Natural killer cell (primary cell): ENCODE measurements around the gene KLK4. TPM values are rescaled to one million over a fixed set of nuclear protein-coding genes. Genes with fewer than 3 reads are reported as not detected.
"Not testable (repeated sequence)": the region's sequence is repeated elsewhere in the genome, so short reads cannot be mapped to it uniquely, and the experiment has no call there.

Source experiments
- ATAC-seq, 3 donors: fragments of 150-1000 bp in 2 of 3; fragments of 200-7000 bp in 1 of 3; cut with Tn5 transposase; 1 replicate in 1 of 3; 2 replicates in 2 of 3; pipeline ENCODE4 v1.10.0; 2021; ENCODE audit warnings: mild to moderate bottlenecking in 2 of 3, moderate library complexity in 2 of 3
- DNase-seq, 2 donors: peaks; one replicate each; pipeline versions ENCODE4 v3.0.0 to v3.0.0-alpha.2; 2013 to 2021; ENCODE audit warnings: mixed read lengths in 1 of 2
- H3K27ac ChIP-seq: one replicate; pipeline ENCODE4 v1.5.1; 2013; ENCODE audit warnings: mild to moderate bottlenecking, low read length
- H3K27me3 ChIP-seq: one replicate; pipeline ENCODE4 v1.6.1; 2013; ENCODE audit warnings: low read length; ENCODE audit not compliant: control insufficient read depth, insufficient read depth
- H3K36me3 ChIP-seq: one replicate; pipeline ENCODE4 v1.6.1; 2013; ENCODE audit warnings: low read length; ENCODE audit not compliant: control insufficient read depth, insufficient read depth
- H3K4me1 ChIP-seq: one replicate; pipeline ENCODE4 v1.6.1; 2013; ENCODE audit warnings: low read length; ENCODE audit not compliant: control insufficient read depth, insufficient read depth
- H3K4me3 ChIP-seq: one replicate; pipeline ENCODE4 v1.5.1; 2013; ENCODE audit warnings: low read length
- H3K9me3 ChIP-seq: one replicate; pipeline ENCODE4 v1.6.1; 2013; ENCODE audit warnings: low read length; ENCODE audit not compliant: control insufficient read depth, insufficient read depth
- H3K27ac Mint-ChIP-seq, 2 donors: one replicate each; pipeline ENCODE4 v1.8.0; 2022; ENCODE audit warnings: mild to moderate bottlenecking in 2 of 2, mixed read lengths in 2 of 2, moderate library complexity in 1 of 2
- H3K27me3 Mint-ChIP-seq, 2 donors: one replicate each; pipeline ENCODE4 v1.8.0; 2022; ENCODE audit warnings: low read depth in 2 of 2, mixed read lengths in 2 of 2
- H3K36me3 Mint-ChIP-seq: one replicate; pipeline ENCODE4 v1.8.0; 2022; ENCODE audit warnings: mixed read lengths
- H3K4me1 Mint-ChIP-seq, 2 donors: one replicate each; pipeline ENCODE4 v1.8.0; 2022; ENCODE audit warnings: mixed read lengths in 2 of 2
- H3K4me3 Mint-ChIP-seq: one replicate; pipeline ENCODE4 v1.8.0; 2022; ENCODE audit warnings: mild to moderate bottlenecking, moderate library complexity, mixed read lengths
- H3K9me3 Mint-ChIP-seq, 2 donors: one replicate each; pipeline ENCODE4 v1.8.0; 2022; ENCODE audit warnings: mixed read lengths in 2 of 2
- WGBS: methylation state at CpG from one replicate; pipeline ENCODE4 v1.1.7; 2013; ENCODE audit warnings: missing lambda C conversion rate; ENCODE audit not compliant: insufficient coverage; 5-methylcytosine and 5-hydroxymethylcytosine counted together
- intact Hi-C: fragments of 100-400 bp; cut with micrococcal nuclease; formaldehyde crosslinking; loops from one replicate; pipeline ENCODE4 v1.14.2; 2022
- total RNA-seq, 4 donors: library from RNA; stranded (reverse); fragments of 120-200 nt in 1 of 4; gene quantifications; one replicate each; pipeline versions ENCODE4 v1.2.3 to v1.2.4, GENCODE V29; 2013 to 2022
- TF ChIP-seq, protein P1 (sequence below): fragments of 200-600 bp; IDR thresholded peaks from one replicate; pipeline ENCODE4 v1.8.0; 2022; ENCODE audit warnings: antibody characterized with exemption

KLK4 gene
- total RNA-seq, 3 donors from 2014 or later (not counting 1 experiment from before 2014, with no cell fraction given): not detected

DNA sequence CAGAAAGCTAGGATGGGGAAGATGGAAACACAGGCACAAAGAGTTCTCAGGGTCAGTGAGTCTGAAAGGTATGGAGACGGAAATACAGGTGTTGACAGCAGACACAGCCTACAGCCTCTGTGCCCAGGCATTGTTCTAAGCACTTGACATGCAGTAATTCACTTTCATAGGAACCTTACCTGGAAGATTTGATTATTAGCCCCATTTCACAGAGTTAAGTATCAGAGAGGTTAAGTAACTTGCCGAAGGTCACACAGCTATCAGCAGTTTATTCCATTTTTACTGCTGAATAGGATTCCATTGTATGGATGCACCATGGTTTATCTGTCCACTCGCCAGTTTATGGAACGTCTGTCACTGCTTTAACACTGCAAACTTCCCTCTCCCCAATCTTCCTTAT lies 13.2 kb downstream of the KLK4 start:
- no peaks in the 10 kb centered on the region for H3K9me3 Mint-ChIP-seq
- H3K4me1 Mint-ChIP-seq: no peaks in the 10 kb centered on the region

DNA sequence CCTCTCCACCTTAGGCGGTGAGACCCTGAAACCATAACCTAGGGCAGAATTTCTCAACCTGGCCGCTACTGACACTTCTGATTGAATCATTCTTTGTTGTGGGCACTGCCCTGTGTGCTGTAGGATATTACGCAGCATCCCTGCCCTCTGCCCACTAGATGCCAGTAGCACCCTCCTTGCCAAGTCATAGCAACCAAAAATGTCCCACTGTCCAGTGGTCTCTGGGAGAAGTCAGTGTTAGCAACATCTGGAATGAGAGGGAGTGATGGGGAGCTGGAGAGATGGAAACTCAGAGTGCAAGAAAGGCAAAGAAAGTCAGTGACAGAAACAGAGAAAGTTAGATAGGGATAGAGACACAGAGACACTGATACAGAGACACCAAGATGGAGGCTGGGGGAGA lies 13.6 kb downstream of the KLK4 start:
- 87% methylated on average over 3 of the region's 3 CpGs for WGBS
- Histone ChIP-seq H3K27ac (peak overlapping the region; percentile 68), H3K27me3 (no peaks in the 10 kb centered on the region), H3K4me1 (peaks cover 3% of the 10 kb centered on the region), H3K9me3 (peaks cover 8% of the 10 kb centered on the region), H3K4me3 (no peak overlapping the region), H3K36me3 (no peaks in the 10 kb centered on the region)
- H3K36me3 Mint-ChIP-seq: no peaks in the 10 kb centered on the region
- DNase-seq (no peak), ATAC-seq (no peak)
- TF ChIP-seq, protein P1, sequence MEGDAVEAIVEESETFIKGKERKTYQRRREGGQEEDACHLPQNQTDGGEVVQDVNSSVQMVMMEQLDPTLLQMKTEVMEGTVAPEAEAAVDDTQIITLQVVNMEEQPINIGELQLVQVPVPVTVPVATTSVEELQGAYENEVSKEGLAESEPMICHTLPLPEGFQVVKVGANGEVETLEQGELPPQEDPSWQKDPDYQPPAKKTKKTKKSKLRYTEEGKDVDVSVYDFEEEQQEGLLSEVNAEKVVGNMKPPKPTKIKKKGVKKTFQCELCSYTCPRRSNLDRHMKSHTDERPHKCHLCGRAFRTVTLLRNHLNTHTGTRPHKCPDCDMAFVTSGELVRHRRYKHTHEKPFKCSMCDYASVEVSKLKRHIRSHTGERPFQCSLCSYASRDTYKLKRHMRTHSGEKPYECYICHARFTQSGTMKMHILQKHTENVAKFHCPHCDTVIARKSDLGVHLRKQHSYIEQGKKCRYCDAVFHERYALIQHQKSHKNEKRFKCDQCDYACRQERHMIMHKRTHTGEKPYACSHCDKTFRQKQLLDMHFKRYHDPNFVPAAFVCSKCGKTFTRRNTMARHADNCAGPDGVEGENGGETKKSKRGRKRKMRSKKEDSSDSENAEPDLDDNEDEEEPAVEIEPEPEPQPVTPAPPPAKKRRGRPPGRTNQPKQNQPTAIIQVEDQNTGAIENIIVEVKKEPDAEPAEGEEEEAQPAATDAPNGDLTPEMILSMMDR: no peak
- no peak overlapping the region for H3K27ac Mint-ChIP-seq
- H3K27me3 Mint-ChIP-seq: peaks cover 0 to 2% of the 10 kb centered on the region in 2 donors
- no peak overlapping the region for H3K4me3 Mint-ChIP-seq
- H3K4me1 Mint-ChIP-seq: no peaks in the 10 kb centered on the region
- intact Hi-C loops: no loop called here
- H3K9me3 Mint-ChIP-seq: no peaks in the 10 kb centered on the region

More for the DNA sequence above, 13.2 kb downstream of the KLK4 start:
- DNase-seq: no peak
- H3K27me3 Mint-ChIP-seq: peaks cover 0 to 2% of the 10 kb centered on the region in 2 donors
- H3K9me3 ChIP-seq: peaks cover 8% of the 10 kb centered on the region
- H3K4me1 ChIP-seq: peaks cover 3% of the 10 kb centered on the region
- no peak overlapping the region for H3K4me3 Mint-ChIP-seq
- H3K27ac Mint-ChIP-seq: no peak overlapping the region
- H3K27me3 ChIP-seq: no peaks in the 10 kb centered on the region
- TF ChIP-seq, protein P1: no peak
- H3K36me3 ChIP-seq: no peaks in the 10 kb centered on the region
- intact Hi-C loops: no loop called here
- no peak overlapping the region for H3K4me3 ChIP-seq
- no peaks in the 10 kb centered on the region for H3K36me3 Mint-ChIP-seq
- no peak overlapping the region for H3K27ac ChIP-seq
- 67% methylated on average over 4 of the region's 4 CpGs for WGBS
- no peak for ATAC-seq

DNA sequence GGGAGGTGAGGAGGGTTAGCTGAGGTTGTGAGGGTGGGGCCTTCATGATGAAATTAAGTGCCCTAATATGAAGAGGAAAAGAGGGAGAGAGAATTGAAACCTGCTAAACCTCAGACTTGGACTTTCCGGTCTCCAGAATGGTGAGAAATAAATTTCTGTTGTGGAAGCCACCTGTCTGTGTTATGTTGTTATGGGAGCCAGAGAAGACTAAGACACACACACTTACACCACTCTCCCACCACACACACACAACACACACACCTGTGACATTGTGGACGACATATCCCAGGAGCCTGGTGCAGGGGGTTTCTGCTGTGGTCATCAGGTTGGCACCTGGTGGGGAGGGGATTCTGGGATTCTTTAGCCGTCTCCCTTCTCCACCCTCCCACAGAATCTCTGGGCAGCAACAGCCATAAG lies 14.0 kb downstream of the KLK4 start:
- intact Hi-C loops: no loop called here
- Histone ChIP-seq H3K4me3 (no peak overlapping the region), H3K9me3 (peaks cover 8% of the 10 kb centered on the region), H3K27ac (peak overlapping the region; percentile 68), H3K27me3 (no peaks in the 10 kb centered on the region), H3K36me3 (no peaks in the 10 kb centered on the region), H3K4me1 (peaks cover 3% of the 10 kb centered on the region)
- no peaks in the 10 kb centered on the region for H3K4me1 Mint-ChIP-seq
- DNase-seq: no peak
- H3K27ac Mint-ChIP-seq: no peak overlapping the region
- no peak overlapping the region for H3K4me3 Mint-ChIP-seq
- no peaks in the 10 kb centered on the region for H3K9me3 Mint-ChIP-seq
- TF ChIP-seq, protein P1: no peak
- no CpG with 5 or more reads among the region's 3 CpGs for WGBS
- no peak for ATAC-seq
- H3K27me3 Mint-ChIP-seq: peaks cover 4 to 5% of the 10 kb centered on the region in 2 donors
- no peaks in the 10 kb centered on the region for H3K36me3 Mint-ChIP-seq

DNA sequence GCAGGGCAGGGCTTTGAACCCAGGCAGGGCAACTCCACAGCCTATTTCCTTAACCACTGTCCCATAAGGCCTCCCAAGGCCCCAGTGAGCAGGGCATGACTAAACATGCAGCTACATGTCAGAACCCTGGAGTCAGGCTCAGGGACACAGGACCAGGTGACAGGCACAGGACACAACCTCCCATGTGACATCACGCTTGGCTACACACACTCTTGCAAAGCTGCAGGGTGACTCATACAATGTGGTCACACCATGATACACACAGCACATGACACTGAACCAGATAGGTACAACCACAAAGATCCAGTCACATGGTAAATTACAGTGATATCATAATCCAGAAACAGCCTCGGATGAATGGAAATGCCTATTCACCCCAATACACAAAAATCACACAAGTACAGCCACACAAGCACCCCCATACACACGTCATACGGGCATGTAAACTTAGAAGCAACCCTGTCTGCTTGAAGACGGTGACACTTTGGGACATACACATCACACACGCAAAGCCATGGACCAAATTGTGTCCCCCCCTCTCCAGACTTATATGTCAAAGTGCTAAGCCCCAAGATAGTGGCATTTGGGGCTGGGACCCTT lies 14.5 kb downstream of the KLK4 start:
- H3K4me1 ChIP-seq: peaks cover 3% of the 10 kb centered on the region
- peak overlapping the region; percentile 68 for H3K27ac ChIP-seq
- Mint-ChIP-seq H3K4me1 (no peaks in the 10 kb centered on the region), H3K27ac (no peak overlapping the region), H3K36me3 (no peaks in the 10 kb centered on the region), H3K9me3 (no peaks in the 10 kb centered on the region), H3K27me3 (peaks cover 5 to 6% of the 10 kb centered on the region in 2 donors), H3K4me3 (no peak overlapping the region)
- peaks cover 8% of the 10 kb centered on the region for H3K9me3 ChIP-seq
- intact Hi-C loops: no loop called here
- DNase-seq: no peak
- H3K36me3 ChIP-seq: no peaks in the 10 kb centered on the region
- H3K27me3 ChIP-seq: no peaks in the 10 kb centered on the region
- no peak overlapping the region for H3K4me3 ChIP-seq
- 58% methylated on average over 6 of the region's 6 CpGs for WGBS
- TF ChIP-seq, protein P1: no peak
- peak; percentile 29 to 53 (median 48) for ATAC-seq

DNA sequence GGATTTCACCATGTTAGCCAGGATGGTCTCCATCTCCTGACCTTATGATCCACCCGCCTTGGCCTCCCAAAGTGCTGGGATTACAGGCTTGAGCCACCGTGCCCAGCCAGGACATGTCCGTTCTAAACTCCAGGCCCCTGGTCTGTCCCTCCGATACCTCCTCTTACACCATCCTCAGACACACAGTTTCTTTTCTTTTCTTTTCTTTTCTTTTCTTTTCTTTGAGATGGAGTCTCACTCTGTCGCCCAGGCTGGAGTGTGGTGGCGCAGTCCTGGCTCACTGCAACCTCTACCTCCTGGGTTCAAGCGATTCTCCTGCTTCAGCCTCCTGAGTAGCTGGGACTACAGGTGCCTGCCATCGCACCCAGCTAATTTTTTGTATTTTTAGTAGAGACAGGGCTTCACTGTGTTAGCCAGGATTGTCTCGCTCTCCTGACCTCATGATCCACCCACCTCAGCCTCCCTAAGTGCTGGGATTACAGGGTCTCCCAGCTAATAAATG lies 15.1 kb downstream of the KLK4 start:
- H3K4me3 ChIP-seq, H3K4me1 Mint-ChIP-seq, H3K4me3 Mint-ChIP-seq, H3K4me1 ChIP-seq, H3K27ac ChIP-seq, H3K36me3 Mint-ChIP-seq, H3K27ac Mint-ChIP-seq, H3K27me3 ChIP-seq, DNase-seq, H3K27me3 Mint-ChIP-seq, H3K36me3 ChIP-seq, intact Hi-C loops, ATAC-seq, H3K9me3 Mint-ChIP-seq, H3K9me3 ChIP-seq: not testable (repeated sequence)
- 85% methylated on average over 9 of the region's 9 CpGs for WGBS
